ENCODE results near the gene EMCN.

EMCN gene

DNA sequence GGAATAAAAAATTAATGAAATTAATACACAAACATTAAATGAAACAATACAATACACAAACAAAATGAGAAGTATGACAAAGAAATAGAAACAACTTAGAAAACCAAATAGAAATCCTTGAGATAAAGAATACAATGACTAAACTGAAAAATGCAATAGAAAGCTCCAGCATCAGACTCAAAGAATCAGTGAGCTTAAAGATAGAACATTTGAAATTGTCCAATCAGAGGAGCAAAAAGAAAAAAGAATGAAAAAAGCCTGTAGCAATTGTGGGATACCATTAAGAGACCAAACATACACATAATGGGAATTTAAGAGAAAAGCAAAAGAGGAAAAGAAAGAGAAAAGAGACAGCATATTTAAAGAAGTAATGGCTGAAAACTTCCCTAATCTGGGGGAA is 25.7 kb downstream of the EMCN start:
- Histone ChIP-seq H3F3A (ENCODE audit: insufficient read depth) (no peaks in the 10 kb centered on the region), H3K9ac (ENCODE audit: low read length) (no peak overlapping the region), H3K9me2 (replicated peaks; ENCODE audit: insufficient read depth, low read length) (no peaks in the 10 kb centered on the region), H2AFZ (ENCODE audit: low read depth, low read length, severe bottlenecking) (no peak overlapping the region), H3K36me3 (ENCODE audit: low read length) (no peaks in the 10 kb centered on the region), H3K79me2 (ENCODE audit: insufficient read depth, low read length) (no peaks in the 10 kb centered on the region), H3K4me3 (ENCODE audit: insufficient read depth, low read length, poor library complexity, severe bottlenecking) (no peak overlapping the region), H3K9me3 (ENCODE audit: insufficient read depth, low read length) (no peaks in the 10 kb centered on the region), H3K27ac (ENCODE audit: low read depth, low read length) (no peak overlapping the region), H3K27me3 (ENCODE audit: low read length) (no peaks in the 10 kb centered on the region), H4K20me1 (ENCODE audit: low read depth, low read length) (no peaks in the 10 kb centered on the region), H3K4me2 (ENCODE audit: low read depth, low read length, poor library complexity, severe bottlenecking) (no peak overlapping the region)
- TF ChIP-seq EZH2phosphoT487 (conservative IDR thresholded peaks at IDR 0.05; ENCODE audit: low read length), result no peak
- TF ChIP-seq, protein P1, sequence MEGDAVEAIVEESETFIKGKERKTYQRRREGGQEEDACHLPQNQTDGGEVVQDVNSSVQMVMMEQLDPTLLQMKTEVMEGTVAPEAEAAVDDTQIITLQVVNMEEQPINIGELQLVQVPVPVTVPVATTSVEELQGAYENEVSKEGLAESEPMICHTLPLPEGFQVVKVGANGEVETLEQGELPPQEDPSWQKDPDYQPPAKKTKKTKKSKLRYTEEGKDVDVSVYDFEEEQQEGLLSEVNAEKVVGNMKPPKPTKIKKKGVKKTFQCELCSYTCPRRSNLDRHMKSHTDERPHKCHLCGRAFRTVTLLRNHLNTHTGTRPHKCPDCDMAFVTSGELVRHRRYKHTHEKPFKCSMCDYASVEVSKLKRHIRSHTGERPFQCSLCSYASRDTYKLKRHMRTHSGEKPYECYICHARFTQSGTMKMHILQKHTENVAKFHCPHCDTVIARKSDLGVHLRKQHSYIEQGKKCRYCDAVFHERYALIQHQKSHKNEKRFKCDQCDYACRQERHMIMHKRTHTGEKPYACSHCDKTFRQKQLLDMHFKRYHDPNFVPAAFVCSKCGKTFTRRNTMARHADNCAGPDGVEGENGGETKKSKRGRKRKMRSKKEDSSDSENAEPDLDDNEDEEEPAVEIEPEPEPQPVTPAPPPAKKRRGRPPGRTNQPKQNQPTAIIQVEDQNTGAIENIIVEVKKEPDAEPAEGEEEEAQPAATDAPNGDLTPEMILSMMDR (IDR thresholded peaks at IDR 0.05; ENCODE audit: insufficient read depth, low read length, poor library complexity, severe bottlenecking), result no peak

DNA sequence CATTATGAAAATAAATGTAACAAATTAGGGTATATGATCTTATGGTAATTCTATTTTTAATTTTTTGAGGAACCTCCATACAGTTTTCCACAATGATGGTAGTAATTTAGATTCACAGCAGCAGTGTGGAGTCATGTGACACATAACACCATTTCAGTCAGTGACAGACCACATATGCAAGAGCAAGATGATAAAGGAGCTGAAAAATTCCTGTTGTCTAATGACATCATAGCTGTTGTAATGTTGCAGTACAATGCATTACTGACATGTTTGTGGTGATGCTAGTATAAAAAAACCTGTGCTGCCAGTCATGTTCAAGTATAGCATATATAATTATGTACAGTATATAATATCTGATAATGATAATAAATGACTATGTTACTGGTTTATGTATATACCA is 28.5 kb downstream of the EMCN start:
- Histone ChIP-seq H3K9me3 (ENCODE audit: insufficient read depth, low read length) (no peaks in the 10 kb centered on the region), H3K4me3 (ENCODE audit: insufficient read depth, low read length, poor library complexity, severe bottlenecking) (no peak overlapping the region), H3K79me2 (ENCODE audit: insufficient read depth, low read length) (no peaks in the 10 kb centered on the region), H3K9me2 (replicated peaks; ENCODE audit: insufficient read depth, low read length) (no peaks in the 10 kb centered on the region), H2AFZ (ENCODE audit: low read depth, low read length, severe bottlenecking) (no peak overlapping the region), H3K9ac (ENCODE audit: low read length) (no peak overlapping the region), H3K27me3 (ENCODE audit: low read length) (no peaks in the 10 kb centered on the region), H4K20me1 (ENCODE audit: low read depth, low read length) (no peaks in the 10 kb centered on the region), H3F3A (ENCODE audit: insufficient read depth) (no peaks in the 10 kb centered on the region), H3K36me3 (ENCODE audit: low read length) (no peaks in the 10 kb centered on the region), H3K27ac (ENCODE audit: low read depth, low read length) (no peak overlapping the region), H3K4me2 (ENCODE audit: low read depth, low read length, poor library complexity, severe bottlenecking) (no peak overlapping the region)
- no peak for TF ChIP-seq EZH2phosphoT487 (conservative IDR thresholded peaks at IDR 0.05; ENCODE audit: low read length)
- TF ChIP-seq, protein P1 (IDR thresholded peaks at IDR 0.05; ENCODE audit: insufficient read depth, low read length, poor library complexity, severe bottlenecking), result no peak

DNA sequence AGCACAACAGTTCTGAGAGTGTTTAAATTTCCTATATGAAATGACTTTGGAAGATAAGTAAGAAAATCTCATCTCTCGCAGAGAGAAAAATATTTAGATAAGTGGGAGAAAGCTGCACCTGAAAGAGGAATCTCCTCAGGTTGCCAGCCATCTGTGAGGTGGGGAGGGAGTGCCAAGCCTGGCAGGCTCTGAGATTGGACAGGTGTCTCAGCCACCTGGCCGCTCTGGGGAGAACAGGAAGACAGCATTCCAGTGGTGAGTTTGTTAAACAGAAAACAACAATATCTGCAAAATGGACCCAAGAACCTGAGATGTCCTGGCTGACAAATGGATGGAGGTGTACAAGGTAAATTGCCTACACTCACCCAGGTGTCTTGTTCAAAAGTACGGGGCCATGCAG is 31.3 kb downstream of the EMCN start:
- H3K9ac ChIP-seq (ENCODE audit: low read length), result no peak overlapping the region
- no peaks in the 10 kb centered on the region for H4K20me1 ChIP-seq (ENCODE audit: low read depth, low read length)
- H3K9me2 ChIP-seq (replicated peaks; ENCODE audit: insufficient read depth, low read length), result no peaks in the 10 kb centered on the region
- no peaks in the 10 kb centered on the region for H3K79me2 ChIP-seq (ENCODE audit: insufficient read depth, low read length)
- H3K27me3 ChIP-seq (ENCODE audit: low read length), result no peaks in the 10 kb centered on the region
- H2AFZ ChIP-seq (ENCODE audit: low read depth, low read length, severe bottlenecking), result no peak overlapping the region
- H3K4me2 ChIP-seq (ENCODE audit: low read depth, low read length, poor library complexity, severe bottlenecking), result no peak overlapping the region
- no peak overlapping the region for H3K4me3 ChIP-seq (ENCODE audit: insufficient read depth, low read length, poor library complexity, severe bottlenecking)
- H3K36me3 ChIP-seq (ENCODE audit: low read length), result no peaks in the 10 kb centered on the region
- H3K27ac ChIP-seq (ENCODE audit: low read depth, low read length), result no peak overlapping the region
- no peaks in the 10 kb centered on the region for H3K9me3 ChIP-seq (ENCODE audit: insufficient read depth, low read length)
- no peaks in the 10 kb centered on the region for H3F3A ChIP-seq (ENCODE audit: insufficient read depth)
- no peak for TF ChIP-seq EZH2phosphoT487 (conservative IDR thresholded peaks at IDR 0.05; ENCODE audit: low read length)
- TF ChIP-seq, protein P1 (IDR thresholded peaks at IDR 0.05; ENCODE audit: insufficient read depth, low read length, poor library complexity, severe bottlenecking), result no peak

Data from SU-DHL-6 (cell line).